IMR-90 (cell line): ENCODE data around the gene SOX9. TPM values are rescaled to one million over a fixed set of nuclear protein-coding genes. Genes with fewer than 3 reads are reported as not detected.

ENCODE experiments used
- ATAC-seq: fragments of 200-7000 bp; cut with Tn5 transposase; 2 replicates; pipeline ENCODE4 v1.9.1; 2020; ENCODE audit warnings: low read depth, mild to moderate bottlenecking, moderate library complexity
- BruUV-seq: library from RNA; stranded (reverse); fragments of 400-500 nt; replicated peaks from 2 replicates; lab custom pipeline; 2021; lab: Mats Ljungman, UMichigan
- CTCF ChIA-PET: fragments of 300-600 bp; formaldehyde crosslinking; extraction: SDS; loops from one replicate; lab custom pipeline; 2021; ENCODE audit warnings: antibody characterized with exemption; lab: Yijun Ruan, JAX
- POLR2A ChIA-PET: fragments of 300-600 bp; sonication (Branson Sonifier 250); formaldehyde crosslinking; loops from one replicate; lab custom pipeline; 2022; ENCODE audit warnings: antibody characterized with exemption; ENCODE audit not compliant: unreplicated experiment; lab: Charles Lee
- DNase-seq: peaks from one replicate; pipeline ENCODE4 v3.0.0; 2013
- H2AFZ ChIP-seq: replicated peaks from 2 replicates; pipeline ENCODE3; 2013; ENCODE audit warnings: low read length, mild to moderate bottlenecking; ENCODE audit not compliant: poor library complexity
- H2AK5ac ChIP-seq: 2 replicates; pipeline ENCODE4 v1.6.1; 2013; ENCODE audit warnings: low read depth, low read length, inconsistent platforms
- H2AK9ac ChIP-seq: replicated peaks from 2 replicates; pipeline ENCODE3; 2013; ENCODE audit warnings: mild to moderate bottlenecking, low read depth, low read length, moderate library complexity; ENCODE audit not compliant: poor library complexity
- H2BK120ac ChIP-seq: 2 replicates; pipeline ENCODE4 v1.6.1; 2013; ENCODE audit warnings: low read depth, low read length, inconsistent platforms
- H2BK15ac ChIP-seq: 3 replicates; pipeline ENCODE4 v1.6.1; 2013; ENCODE audit warnings: low read depth, low read length, inconsistent platforms
- H2BK20ac ChIP-seq: 2 replicates; pipeline ENCODE4 v1.6.1; 2013; ENCODE audit warnings: low read depth, mild to moderate bottlenecking, inconsistent platforms, low read length, moderate library complexity
- H2BK5ac ChIP-seq: 2 replicates; pipeline ENCODE4 v1.6.1; 2013; ENCODE audit warnings: mild to moderate bottlenecking, low read depth, low read length, inconsistent platforms; ENCODE audit not compliant: poor library complexity, severe bottlenecking
- H3K14ac ChIP-seq: replicated peaks from 2 replicates; pipeline ENCODE4 v1.6.1; 2013; ENCODE audit warnings: low read depth, low read length, inconsistent platforms
- H3K18ac ChIP-seq: 2 replicates; pipeline ENCODE4 v1.6.1; 2013; ENCODE audit warnings: low read depth, low read length, control low read depth
- H3K23ac ChIP-seq: 2 replicates; pipeline ENCODE4 v1.6.1; 2013; ENCODE audit warnings: low read depth, low read length, inconsistent platforms
- H3K27ac ChIP-seq: 2 replicates; pipeline ENCODE4 v1.5.1; 2013; ENCODE audit warnings: mild to moderate bottlenecking, control low read depth, low read length; ENCODE audit not compliant: insufficient read depth
- H3K27me3 ChIP-seq: 2 replicates; pipeline ENCODE4 v1.6.1; 2013; ENCODE audit warnings: low read length; ENCODE audit not compliant: control insufficient read depth, insufficient read depth
- H3K36me3 ChIP-seq: 2 replicates; pipeline ENCODE4 v1.6.1; 2013; ENCODE audit warnings: low read length, mixed read lengths; ENCODE audit not compliant: control insufficient read depth, insufficient read depth
- H3K4ac ChIP-seq: 2 replicates; pipeline ENCODE4 v1.6.1; 2013; ENCODE audit warnings: low read depth, low read length, inconsistent platforms
- H3K4me1 ChIP-seq: 2 replicates; pipeline ENCODE4 v1.6.1; 2013; ENCODE audit warnings: low read length, mixed read lengths; ENCODE audit not compliant: control insufficient read depth, insufficient read depth
- H3K4me2 ChIP-seq: 2 replicates; pipeline ENCODE4 v1.6.1; 2013; ENCODE audit warnings: low read depth, mild to moderate bottlenecking, control low read depth, low read length, moderate library complexity
- H3K4me3 ChIP-seq: 2 replicates; pipeline ENCODE4 v1.5.1; 2013; ENCODE audit warnings: low read depth, mild to moderate bottlenecking, control low read depth, low read length, moderate library complexity; ENCODE audit not compliant: insufficient read depth
- H3K56ac ChIP-seq: 2 replicates; pipeline ENCODE4 v1.6.1; 2013; ENCODE audit warnings: low read length, inconsistent platforms; ENCODE audit not compliant: insufficient read depth; ENCODE audit errors: extremely low read depth
- H3K79me1 ChIP-seq, 2 experiments: 2 replicates each; pipeline ENCODE4 v1.6.1; 2013; ENCODE audit warnings: low read length in 2 of 2, inconsistent platforms in 1 of 2, low read depth in 1 of 2
- H3K9ac ChIP-seq: 2 replicates; pipeline ENCODE4 v1.6.1; 2013; ENCODE audit warnings: low read depth, low read length, control low read depth
- H3K9me1 ChIP-seq: 2 replicates; pipeline ENCODE4 v1.6.1; 2013; ENCODE audit warnings: low read length, inconsistent platforms; ENCODE audit not compliant: insufficient read depth
- H3K9me3 ChIP-seq: 2 replicates; pipeline ENCODE4 v1.6.1; 2013; ENCODE audit warnings: low read length; ENCODE audit not compliant: control insufficient read depth, insufficient read depth
- H4K20me1 ChIP-seq: 2 replicates; pipeline ENCODE4 v1.6.1; 2013; ENCODE audit warnings: low read length, inconsistent platforms; ENCODE audit not compliant: insufficient read depth
- H4K5ac ChIP-seq: 2 replicates; pipeline ENCODE4 v1.6.1; 2013; ENCODE audit warnings: mild to moderate bottlenecking, low read depth, low read length, control low read depth
- H4K8ac ChIP-seq, 2 experiments: 2 replicates each; pipeline ENCODE4 v1.6.1; 2013; ENCODE audit warnings: low read depth in 2 of 2, low read length in 2 of 2, control low read depth in 1 of 2, inconsistent platforms in 1 of 2
- H4K91ac ChIP-seq: 2 replicates; pipeline ENCODE4 v1.6.1; 2013; ENCODE audit warnings: low read depth, low read length, inconsistent platforms; ENCODE audit not compliant: insufficient read depth
- CEBPB ChIP-seq: IDR thresholded peaks from 2 replicates; pipeline ENCODE4 v1.6.1; 2012; ENCODE audit warnings: low read depth, low read length, improper control_type of control experiment
- CTCF ChIP-seq: conservative IDR thresholded peaks from 2 replicates; pipeline ENCODE4 v1.5.1; 2012; ENCODE audit warnings: mild to moderate bottlenecking, low read depth, low read length, improper control_type of control experiment
- FOS ChIP-seq: fragments of 150-350 bp; IDR thresholded peaks from 2 replicates; pipeline ENCODE4 v1.6.1; 2016; ENCODE audit warnings: low read depth, low read length
- MAFK ChIP-seq: IDR thresholded peaks from 2 replicates; pipeline ENCODE4 v1.6.1; 2012; ENCODE audit warnings: low read depth, low read length, improper control_type of control experiment
- MAZ ChIP-seq: IDR thresholded peaks from 2 replicates; pipeline ENCODE4 v1.6.1; 2012; ENCODE audit warnings: low read depth, mild to moderate bottlenecking, low read length, improper control_type of control experiment, moderate library complexity, borderline replicate concordance
- POLR2A ChIP-seq: IDR thresholded peaks from 2 replicates; pipeline ENCODE4 v1.6.1; 2012; ENCODE audit warnings: mild to moderate bottlenecking, low read depth, low read length
- RAD21 ChIP-seq: IDR thresholded peaks from 2 replicates; pipeline ENCODE4 v1.6.1; 2012; ENCODE audit warnings: low read length, improper control_type of control experiment
- RCOR1 ChIP-seq: IDR thresholded peaks from 2 replicates; pipeline ENCODE4 v1.6.1; 2012; ENCODE audit warnings: mild to moderate bottlenecking, low read length, improper control_type of control experiment; ENCODE audit not compliant: insufficient replicate concordance
- RFX5 ChIP-seq: IDR thresholded peaks from 2 replicates; pipeline ENCODE4 v1.8.0; 2012; ENCODE audit warnings: low read depth, mild to moderate bottlenecking, low read length, moderate library complexity
- SMC3 ChIP-seq: fragments of 150-350 bp; IDR thresholded peaks from 2 replicates; pipeline ENCODE4 v1.6.1; 2016; ENCODE audit warnings: low read depth, mild to moderate bottlenecking, antibody characterized with exemption, low read length, moderate library complexity
- WGBS, 2 experiments: methylation state at CpG; one replicate each; pipeline versions ENCODE4 v1.1.5 to v1.1.7; 2013; ENCODE audit warnings: missing lambda C conversion rate in 2 of 2; ENCODE audit not compliant: insufficient read length in 1 of 2; ENCODE audit errors: extremely low coverage in 2 of 2; 5-methylcytosine and 5-hydroxymethylcytosine counted together
- dilution Hi-C: fragments of 300-500 bp; cut with HindIII; formaldehyde crosslinking; loops from one replicate; pipeline ENCODE4 v1.14.3; 2018; ENCODE audit warnings: low sequenced_read_pairs; ENCODE audit not compliant: unreplicated experiment
- in situ Hi-C: fragments of 300-500 bp; cut with MboI; formaldehyde crosslinking; loops from 3 replicates; pipeline ENCODE4 v1.14.3; 2019; ENCODE audit warnings: low sequenced_read_pairs, inconsistent platforms, mixed read lengths
- intact Hi-C: fragments of 100-400 bp; cut with micrococcal nuclease; formaldehyde crosslinking; loops from 2 replicates; pipeline ENCODE4 v1.10.0; 2022
- polyA plus RNA-seq, 3 experiments: library from polyadenylated mRNA; depleted of rRNA; stranded (reverse); fragments of >200 nt; gene quantifications; 2 replicates each; pipeline ENCODE4 v1.2.3, GENCODE V29; 2012; ENCODE audit warnings: low replicate concordance in 1 of 3
- total RNA-seq: library from RNA; depleted of rRNA; stranded (reverse); fragments of >200 nt; gene quantifications from 2 replicates; pipeline ENCODE4 v1.2.3, GENCODE V29; 2012
- TF ChIP-seq, protein P1 (sequence below): fragments of 150-350 bp; IDR thresholded peaks from 2 replicates; pipeline ENCODE4 v1.6.1; 2016; ENCODE audit warnings: low read depth, mild to moderate bottlenecking, low read length, moderate library complexity, borderline replicate concordance
- TF ChIP-seq, protein P2 (sequence below): fragments of 150-350 bp; IDR thresholded peaks from 2 replicates; pipeline ENCODE4 v1.6.1; 2017; ENCODE audit warnings: mild to moderate bottlenecking, antibody characterized with exemption, low read length, low read depth

SOX9 gene
- total and polyA plus RNA-seq, 2 of the 4 experiments (the other 2 are of a cell fraction) = 4.1 to 12.7 TPM

DNA sequence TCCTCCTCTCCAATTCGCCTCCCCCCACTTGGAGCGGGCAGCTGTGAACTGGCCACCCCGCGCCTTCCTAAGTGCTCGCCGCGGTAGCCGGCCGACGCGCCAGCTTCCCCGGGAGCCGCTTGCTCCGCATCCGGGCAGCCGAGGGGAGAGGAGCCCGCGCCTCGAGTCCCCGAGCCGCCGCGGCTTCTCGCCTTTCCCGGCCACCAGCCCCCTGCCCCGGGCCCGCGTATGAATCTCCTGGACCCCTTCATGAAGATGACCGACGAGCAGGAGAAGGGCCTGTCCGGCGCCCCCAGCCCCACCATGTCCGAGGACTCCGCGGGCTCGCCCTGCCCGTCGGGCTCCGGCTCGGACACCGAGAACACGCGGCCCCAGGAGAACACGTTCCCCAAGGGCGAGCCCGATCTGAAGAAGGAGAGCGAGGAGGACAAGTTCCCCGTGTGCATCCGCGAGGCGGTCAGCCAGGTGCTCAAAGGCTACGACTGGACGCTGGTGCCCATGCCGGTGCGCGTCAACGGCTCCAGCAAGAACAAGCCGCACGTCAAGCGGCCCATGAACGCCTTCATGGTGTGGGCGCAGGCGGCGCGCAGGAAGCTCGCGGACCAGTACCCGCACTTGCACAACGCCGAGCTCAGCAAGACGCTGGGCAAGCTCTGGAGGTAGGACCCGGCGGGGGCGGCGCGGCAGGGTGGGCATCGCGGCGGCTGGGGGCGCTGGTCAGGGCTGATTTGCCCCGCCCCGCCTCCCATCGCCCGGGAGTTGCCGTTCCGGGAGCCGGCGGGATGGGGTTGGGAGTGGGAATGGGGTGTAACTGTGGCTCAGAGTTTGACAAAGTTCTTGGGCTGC is 567 bp downstream of the SOX9 start:
- ATAC-seq (peak; percentile 25), DNase-seq (peak; percentile 69)
- Histone ChIP-seq H4K91ac (peak overlapping the region; percentile 80), H3K18ac (peak overlapping the region; percentile 54), H3K9ac (peak overlapping the region; percentile 94), H3K23ac (peak overlapping the region; percentile 95), H2BK5ac (peak overlapping the region; percentile 85), H3K4me1 (peaks cover 18% of the 10 kb centered on the region), H3K79me1 (peaks cover 3 to 25% of the 10 kb centered on the region in 2 experiments; a peak in 3 of 4 replicates), H3K27ac (peak overlapping the region; percentile 96), H4K5ac (0 out of 2 replicates have a peak overlapping the region, but pooled peaks have one; percentile 9), H2AK5ac (peak overlapping the region; percentile 82), H2BK120ac (peak overlapping the region; percentile 77; the same call in 1 of the 2 replicates), H3K4me2 (peak overlapping the region; percentile 71), H3K36me3 (peaks cover 19% of the 10 kb centered on the region), H3K27me3 (peaks cover 9% of the 10 kb centered on the region; the same call in 1 of the 2 replicates), H3K4me3 (peak overlapping the region; percentile 95), H3K14ac (peak overlapping the region; percentile 95), H3K56ac (peak overlapping the region; percentile 70), H3K9me3 (no peaks in the 10 kb centered on the region), H2AFZ (peak overlapping the region; percentile 90), H2BK20ac (peak overlapping the region; percentile 23; the same call in 1 of the 2 replicates), H4K20me1 (peaks cover 8% of the 10 kb centered on the region), H4K8ac (peak overlapping the region; percentile 7 to 59), H3K4ac (peak overlapping the region; percentile 80), H2AK9ac (peak overlapping the region; percentile 87), H3K9me1 (no peaks in the 10 kb centered on the region), H2BK15ac (peak overlapping the region; percentile 38; the same call in 1 of the 3 replicates)
- BruUV-seq = TSS peak; percentile 31
- ChIA-PET CTCF (interaction anchor here (0.7 to 1.5 kb wide), 5 partner anchors 217 to 1355 kb away, joined by 3 to 9 read pairs (median 4); no protein-coding TSS in a partner anchor), POLR2A (interaction anchor here (0.6 to 1.4 kb wide), 5 partner anchors 8 to 644 kb away, joined by 3 to 7 read pairs (median 4); no protein-coding TSS in a partner anchor)
- WGBS, 2 experiments = 0% methylated on average over 16 of the region's 88 CpGs; no CpG with 5 or more reads in 1 of the 2 experiments
- in situ Hi-C loops (no loop called here), dilution Hi-C loops (no loop called here), intact Hi-C loops (loop anchor here (1.0 to 5.0 kb wide), 4 partner anchors 71 to 419 kb away; no protein-coding TSS in a partner anchor)
- peak; percentile 1; the same call in 1 of the 2 replicates for TF ChIP-seq RAD21
- TF ChIP-seq SMC3 = no peak
- no peak for TF ChIP-seq RCOR1
- no peak for TF ChIP-seq RFX5
- TF ChIP-seq MAFK = no peak
- TF ChIP-seq CTCF = peak; percentile 25; the same call in 1 of the 2 replicates
- no peak; the same call in 1 of the 2 replicates for TF ChIP-seq POLR2A
- 0 out of 2 replicates have a peak, but pooled peaks have one; percentile 2 for TF ChIP-seq FOS
- peak; percentile 18; the same call in 1 of the 2 replicates for TF ChIP-seq MAZ
- TF ChIP-seq CEBPB = peak; percentile 79
- TF ChIP-seq, protein P1, sequence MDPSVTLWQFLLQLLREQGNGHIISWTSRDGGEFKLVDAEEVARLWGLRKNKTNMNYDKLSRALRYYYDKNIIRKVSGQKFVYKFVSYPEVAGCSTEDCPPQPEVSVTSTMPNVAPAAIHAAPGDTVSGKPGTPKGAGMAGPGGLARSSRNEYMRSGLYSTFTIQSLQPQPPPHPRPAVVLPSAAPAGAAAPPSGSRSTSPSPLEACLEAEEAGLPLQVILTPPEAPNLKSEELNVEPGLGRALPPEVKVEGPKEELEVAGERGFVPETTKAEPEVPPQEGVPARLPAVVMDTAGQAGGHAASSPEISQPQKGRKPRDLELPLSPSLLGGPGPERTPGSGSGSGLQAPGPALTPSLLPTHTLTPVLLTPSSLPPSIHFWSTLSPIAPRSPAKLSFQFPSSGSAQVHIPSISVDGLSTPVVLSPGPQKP = no peak
- TF ChIP-seq, protein P2, sequence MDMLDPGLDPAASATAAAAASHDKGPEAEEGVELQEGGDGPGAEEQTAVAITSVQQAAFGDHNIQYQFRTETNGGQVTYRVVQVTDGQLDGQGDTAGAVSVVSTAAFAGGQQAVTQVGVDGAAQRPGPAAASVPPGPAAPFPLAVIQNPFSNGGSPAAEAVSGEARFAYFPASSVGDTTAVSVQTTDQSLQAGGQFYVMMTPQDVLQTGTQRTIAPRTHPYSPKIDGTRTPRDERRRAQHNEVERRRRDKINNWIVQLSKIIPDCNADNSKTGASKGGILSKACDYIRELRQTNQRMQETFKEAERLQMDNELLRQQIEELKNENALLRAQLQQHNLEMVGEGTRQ = peak; percentile 10
